ENCODE data around the gene C1orf94.

C1orf94 gene

GRCh38 chr1:34266127-34266951 is 89.6 kb downstream of the C1orf94 start:
- Histone ChIP-seq H3K4me3 (ENCODE audit: low read depth, low read length) (no peak overlapping the region), H3K27me3 (replicated peaks) (no peaks in the 10 kb centered on the region), H3K27ac (no peak overlapping the region), H3K36me3 (replicated peaks) (no peaks in the 10 kb centered on the region)
- no peak for TF ChIP-seq CTCF (IDR thresholded peaks at IDR 0.05; ENCODE audit: low read depth, low read length, missing control alignments)
- in situ Hi-C loops (cut with HindIII; ENCODE audit: low pct_ligation_motif_present, low sequenced_read_pairs): no loop called here
- no peak for DNase-seq

GRCh38 chr1:34267326-34267725 is 90.6 kb downstream of the C1orf94 start:
- H3K4me3 ChIP-seq (ENCODE audit: low read depth, low read length): no peak overlapping the region
- in situ Hi-C loops (cut with HindIII; ENCODE audit: low pct_ligation_motif_present, low sequenced_read_pairs): no loop called here
- no peaks in the 10 kb centered on the region for H3K27me3 ChIP-seq (replicated peaks)
- no peak overlapping the region for H3K27ac ChIP-seq
- no peak for TF ChIP-seq CTCF (IDR thresholded peaks at IDR 0.05; ENCODE audit: low read depth, low read length, missing control alignments)
- DNase-seq: no peak
- no peaks in the 10 kb centered on the region for H3K36me3 ChIP-seq (replicated peaks)

GRCh38 chr1:34268311-34268954 is 91.7 kb downstream of the C1orf94 start:
- in situ Hi-C loops (cut with HindIII; ENCODE audit: low pct_ligation_motif_present, low sequenced_read_pairs): no loop called here
- no peak for DNase-seq

More at GRCh38 chr1:34268311-34268954, 91.7 kb downstream of the C1orf94 start:
- H3K36me3 ChIP-seq (replicated peaks): no peaks in the 10 kb centered on the region
- no peak overlapping the region for H3K27ac ChIP-seq
- no peak overlapping the region for H3K4me3 ChIP-seq (ENCODE audit: low read depth, low read length)
- TF ChIP-seq CTCF (IDR thresholded peaks at IDR 0.05; ENCODE audit: low read depth, low read length, missing control alignments): no peak
- H3K27me3 ChIP-seq (replicated peaks): no peaks in the 10 kb centered on the region

Measured in brain microvascular endothelial cell (primary cell).